H4 (cell line): ENCODE measurements around the gene PCED1B. TPM values are rescaled to one million over a fixed set of nuclear protein-coding genes. Genes with fewer than 3 reads are reported as not detected.
"Not testable (repeated sequence)": the region's sequence is repeated elsewhere in the genome, so short reads cannot be mapped to it uniquely, and the experiment has no call there.

ENCODE experiments used
- DNase-seq: peaks from one replicate; pipeline ENCODE4 v3.0.0-alpha.2; 2015; ENCODE audit warnings: low spot score
- total RNA-seq: library from RNA; depleted of rRNA; stranded (reverse); fragments of >200 nt; shearing (Covaris generic); gene quantifications from 2 replicates; pipeline ENCODE4 v1.2.3, GENCODE V29; 2014

PCED1B gene
- total RNA-seq, 1 experiment from 2014 or later = 1.1 TPM

GRCh38 chr12:47164724-47165439 is 85.5 kb downstream of the PCED1B start:
- no peak for DNase-seq

DNA sequence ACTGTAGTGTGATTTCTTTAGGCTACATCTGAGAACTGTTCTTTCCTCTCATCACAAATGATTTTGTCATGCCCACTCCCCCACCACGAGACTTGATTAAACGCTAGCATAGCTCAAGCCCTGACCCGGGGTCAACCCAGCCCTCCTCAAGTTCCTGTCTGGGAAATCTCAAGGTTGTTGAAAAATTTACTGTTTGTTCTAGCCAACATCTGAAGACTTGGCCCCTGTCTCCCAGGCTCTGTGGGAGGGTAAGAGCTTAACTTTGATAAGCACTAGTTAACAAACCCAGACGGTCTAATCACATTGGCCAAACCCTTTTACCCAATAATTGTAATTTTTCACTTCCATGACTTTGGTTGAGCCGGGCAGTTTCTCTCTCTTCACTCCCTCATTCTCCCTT is 86.5 kb downstream of the PCED1B start:
- no peak for DNase-seq

DNA sequence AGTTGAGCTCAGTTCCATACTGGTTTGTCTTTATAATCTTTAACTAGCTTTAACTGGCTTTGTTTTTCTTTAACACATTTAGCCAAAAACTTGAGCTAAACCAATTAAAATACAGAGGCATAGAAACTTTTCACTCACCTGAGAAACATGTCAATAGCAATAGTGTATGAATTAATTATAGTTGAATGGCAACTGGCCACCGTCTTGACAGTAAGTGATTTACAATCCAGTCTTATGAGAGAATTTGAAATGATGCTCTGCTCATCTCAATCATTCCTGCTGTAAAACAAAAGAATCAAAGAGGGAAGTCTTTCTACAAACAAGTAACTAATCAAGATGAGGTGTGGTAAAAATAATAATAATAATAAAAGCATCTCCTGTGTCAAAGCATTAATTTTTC is 86.9 kb downstream of the PCED1B start:
- no peak for DNase-seq

DNA sequence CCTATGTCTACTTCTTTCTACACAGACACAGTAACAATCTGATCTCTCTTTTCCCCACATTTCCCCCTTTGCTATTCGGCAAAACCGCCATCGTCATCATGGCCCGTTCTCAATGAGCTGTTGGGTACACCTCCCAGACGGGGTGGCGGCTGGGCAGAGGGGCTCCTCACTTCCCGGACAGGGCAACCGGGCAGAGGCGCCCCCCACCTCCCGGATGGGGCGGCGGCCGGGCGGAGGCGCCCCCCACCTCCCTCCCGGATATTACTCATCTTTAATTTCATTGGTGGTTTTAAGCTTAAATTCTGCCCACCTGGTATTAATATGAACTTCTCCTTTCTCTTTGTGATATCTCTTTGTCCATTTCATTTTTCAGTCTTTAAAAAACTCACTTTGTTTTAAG is 90.9 kb downstream of the PCED1B start:
- not testable (repeated sequence) for DNase-seq

DNA sequence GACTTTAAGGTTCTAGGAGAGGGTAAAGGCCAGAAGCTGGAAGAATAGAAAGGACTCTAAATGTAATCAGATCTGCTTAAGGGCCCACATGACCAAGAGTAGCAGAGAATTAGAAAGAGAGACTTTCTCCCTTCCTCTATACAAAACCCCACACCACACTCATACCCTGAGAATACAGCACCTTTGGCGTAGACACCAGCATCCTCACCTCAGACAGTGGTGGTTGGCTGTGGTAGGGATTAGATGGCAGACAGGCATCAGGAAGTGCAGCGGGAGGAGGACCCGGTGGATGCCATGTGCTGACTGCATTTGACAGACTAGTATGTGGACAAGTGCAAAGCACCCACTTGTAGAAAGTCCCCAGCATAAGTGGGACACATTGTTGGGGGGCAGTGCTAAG is 98.6 kb downstream of the PCED1B start:
- DNase-seq = no peak

DNA sequence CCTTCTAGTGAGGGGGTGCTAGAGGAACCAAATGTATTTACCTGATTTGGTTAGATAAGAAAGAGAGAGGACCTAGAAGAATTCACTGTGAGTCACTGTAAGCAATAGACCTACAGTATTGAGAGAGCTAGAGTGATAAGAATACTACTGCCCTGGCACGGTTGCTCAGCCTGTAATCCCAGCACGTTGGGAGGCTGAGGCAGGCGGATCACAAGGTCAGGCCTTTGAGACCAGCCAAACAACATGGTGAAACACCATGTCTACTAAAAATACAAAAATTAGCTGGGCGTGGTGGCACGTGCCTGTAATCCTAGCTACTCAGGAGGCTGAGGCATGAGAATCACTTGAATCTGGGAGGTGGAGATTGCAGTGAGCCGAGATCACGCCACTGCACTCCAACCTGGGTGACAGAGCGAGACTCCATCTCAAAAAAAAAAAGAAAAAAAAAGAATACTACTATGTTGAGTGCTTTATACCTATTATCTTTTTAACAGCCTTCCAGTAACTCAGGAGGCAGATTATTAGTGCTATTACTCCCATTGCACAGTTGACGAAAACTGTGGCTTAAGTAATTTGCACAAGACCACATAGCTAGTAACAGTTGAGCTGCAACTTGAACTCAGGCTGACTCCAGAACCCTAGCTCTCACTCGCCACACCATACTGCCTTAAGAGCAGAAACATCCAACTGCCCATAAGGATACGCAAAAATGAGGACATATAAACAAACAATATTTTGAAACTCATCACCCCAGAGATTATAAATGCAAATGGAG is 102.9 kb downstream of the PCED1B start:
- DNase-seq = not testable (repeated sequence)

DNA sequence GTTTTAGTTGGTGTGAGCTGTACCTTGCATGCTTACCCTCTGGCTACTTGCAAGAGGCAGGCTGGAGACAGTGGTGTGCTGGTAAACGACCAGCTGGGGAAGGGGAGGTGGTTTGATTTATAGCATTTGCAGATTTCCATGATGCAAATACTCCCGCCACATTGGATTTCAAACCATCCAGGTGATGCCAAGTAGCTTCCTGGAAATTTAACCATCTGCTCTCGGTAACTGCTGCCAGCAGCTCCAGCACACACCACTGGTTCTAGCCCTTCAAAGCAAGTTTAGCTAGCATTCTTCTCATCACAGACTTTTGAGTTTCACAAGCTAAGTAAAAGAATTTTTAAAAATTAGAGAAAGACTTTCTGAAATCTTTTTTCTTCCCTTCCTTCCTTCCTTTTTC is 104.8 kb downstream of the PCED1B start:
- DNase-seq = no peak

DNA sequence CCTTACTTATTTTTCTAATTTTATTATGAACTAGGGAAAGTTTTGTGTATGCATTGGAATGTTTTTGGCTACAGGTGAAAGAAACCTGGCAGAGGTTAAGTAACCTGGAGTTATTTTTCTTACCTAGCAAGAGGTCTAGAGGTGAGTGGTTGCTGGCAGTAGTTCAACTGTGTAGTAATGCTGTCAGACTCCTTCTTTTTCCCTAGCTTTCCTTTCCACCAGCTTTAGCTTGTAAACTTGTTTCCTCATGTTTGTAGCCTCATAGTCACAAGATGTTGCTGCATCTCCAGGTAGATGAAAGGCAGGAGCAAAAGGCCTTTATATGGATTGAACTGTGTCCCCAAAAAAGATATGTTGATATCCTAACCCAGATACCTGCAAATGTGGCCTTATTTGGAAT is 105.4 kb downstream of the PCED1B start:
- no peak for DNase-seq

- no peak for DNase-seq
Measured at GRCh38 chr12:47186246-47186645, 106.8 kb downstream of the PCED1B start.

DNA sequence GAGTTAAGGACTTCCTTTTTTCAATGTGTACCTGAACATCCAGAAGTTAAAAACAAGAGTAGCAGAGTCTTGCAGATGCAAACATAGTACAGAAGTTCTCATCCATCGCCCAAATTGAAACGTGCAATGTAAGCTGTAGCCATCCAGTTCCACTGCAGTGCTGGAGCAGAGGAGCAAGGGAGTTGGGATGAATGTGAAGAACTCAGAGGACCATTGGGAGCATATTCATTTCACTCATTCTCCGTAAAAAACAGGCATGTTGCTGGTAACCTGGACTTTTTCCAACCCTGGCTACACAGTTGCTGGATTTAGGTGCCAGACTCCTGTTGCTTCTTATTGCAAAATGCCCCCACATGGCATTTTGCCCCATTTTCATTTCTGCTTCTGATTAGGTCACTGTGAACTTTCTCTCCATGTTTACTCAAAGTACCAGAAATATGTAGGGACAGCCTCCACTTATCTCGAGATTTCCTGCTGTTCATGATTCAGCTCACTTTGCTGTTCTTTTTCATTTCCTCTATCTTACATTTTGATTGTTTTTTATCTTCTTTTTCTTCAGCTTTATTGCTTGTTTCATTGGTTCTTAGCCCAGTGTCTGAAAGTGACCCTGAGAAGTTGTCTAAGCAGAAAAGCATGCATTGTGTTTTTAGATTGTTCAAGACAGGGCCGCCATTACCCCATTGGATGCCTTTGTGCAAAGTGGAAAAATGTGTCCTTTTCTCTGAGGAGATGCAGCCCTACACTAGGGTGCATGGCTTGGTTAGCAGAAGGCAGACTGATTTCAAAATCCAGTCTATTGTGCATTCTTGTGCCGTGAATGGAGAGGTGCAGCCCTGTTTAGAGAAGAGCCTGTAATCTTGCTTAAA is 109.4 kb downstream of the PCED1B start:
- DNase-seq = peak; percentile 53

DNA sequence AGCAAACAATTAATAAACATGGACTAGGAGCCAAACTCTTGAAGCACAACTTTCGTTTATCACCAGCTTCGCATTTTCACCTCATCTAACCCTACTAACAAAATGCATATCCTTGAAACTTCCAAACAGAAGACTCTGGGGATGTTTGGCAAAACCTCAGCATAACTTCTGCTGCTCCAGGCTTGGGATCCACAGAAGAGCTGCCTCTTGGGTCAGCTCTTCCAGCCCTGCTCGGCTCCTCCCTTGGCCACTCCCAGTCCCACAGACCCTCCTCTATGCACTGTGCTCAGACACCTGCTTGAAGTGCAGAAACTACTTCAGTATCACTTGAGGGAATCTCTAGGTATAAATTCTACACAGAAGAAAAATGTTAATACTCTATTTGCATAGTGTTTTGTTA is 110.3 kb downstream of the PCED1B start:
- DNase-seq = no peak

DNA sequence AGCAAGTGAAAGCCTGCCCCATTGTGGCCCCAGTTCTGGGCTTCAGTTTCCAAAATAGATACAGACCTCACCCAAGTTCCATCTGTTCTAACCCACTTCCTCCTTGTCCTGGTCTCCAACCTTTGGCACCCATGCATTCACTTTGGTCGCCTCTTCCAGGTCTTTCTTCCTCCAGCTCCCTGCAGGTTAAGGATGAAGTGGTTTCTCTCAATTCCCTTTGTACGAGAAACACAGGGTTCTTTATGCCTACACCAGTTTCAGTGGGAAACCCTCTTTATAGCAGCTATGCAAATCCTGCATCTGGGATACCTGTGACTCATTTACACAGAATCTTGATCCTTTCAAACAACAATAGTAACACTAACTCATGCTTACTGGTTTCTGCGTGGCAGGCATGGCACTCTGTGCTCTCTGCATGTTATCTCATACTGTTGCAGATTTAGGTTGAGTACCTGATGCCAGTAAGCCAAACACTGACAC is 110.9 kb downstream of the PCED1B start:
- DNase-seq = no peak

DNA sequence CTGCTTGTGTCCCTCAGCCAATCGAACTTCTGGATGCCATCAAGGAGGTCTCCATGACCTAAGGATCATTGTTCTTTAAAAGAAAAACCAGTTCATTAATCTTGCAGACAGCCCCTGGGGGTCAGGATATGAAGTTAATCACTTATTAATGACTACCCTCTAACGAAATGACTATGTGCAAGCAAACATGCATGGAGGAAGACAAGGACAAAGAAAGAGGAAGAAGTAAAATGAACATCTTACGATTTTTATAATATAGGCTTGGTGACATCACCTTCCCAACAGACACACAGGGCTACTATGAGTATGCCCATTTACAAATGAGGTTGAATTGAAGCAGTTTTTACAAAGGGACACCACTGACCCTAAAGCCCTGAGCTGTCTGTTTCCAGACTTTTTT is 111.5 kb downstream of the PCED1B start:
- no peak for DNase-seq

DNA sequence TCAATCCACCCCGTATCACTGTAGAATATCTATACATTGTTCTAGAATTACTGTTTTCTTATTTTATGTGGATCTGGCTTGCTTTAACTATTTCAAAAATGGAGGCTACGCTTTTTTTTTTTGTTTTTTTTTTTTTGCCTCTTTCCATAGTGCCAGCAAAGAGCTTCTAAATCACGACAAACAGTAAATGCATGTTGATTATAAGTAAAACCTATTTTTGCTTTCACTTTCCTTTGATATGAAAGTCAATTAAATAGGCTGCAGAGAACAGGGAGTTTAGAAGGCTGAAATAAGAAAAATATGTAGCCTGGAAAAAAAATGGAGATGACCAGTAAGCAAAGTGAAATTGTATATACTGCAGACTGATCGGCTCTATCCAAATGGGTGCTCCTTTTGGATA is 112.6 kb downstream of the PCED1B start:
- no peak for DNase-seq

GRCh38 chr12:47193066-47193465 is 113.6 kb downstream of the PCED1B start:
- DNase-seq = no peak

DNA sequence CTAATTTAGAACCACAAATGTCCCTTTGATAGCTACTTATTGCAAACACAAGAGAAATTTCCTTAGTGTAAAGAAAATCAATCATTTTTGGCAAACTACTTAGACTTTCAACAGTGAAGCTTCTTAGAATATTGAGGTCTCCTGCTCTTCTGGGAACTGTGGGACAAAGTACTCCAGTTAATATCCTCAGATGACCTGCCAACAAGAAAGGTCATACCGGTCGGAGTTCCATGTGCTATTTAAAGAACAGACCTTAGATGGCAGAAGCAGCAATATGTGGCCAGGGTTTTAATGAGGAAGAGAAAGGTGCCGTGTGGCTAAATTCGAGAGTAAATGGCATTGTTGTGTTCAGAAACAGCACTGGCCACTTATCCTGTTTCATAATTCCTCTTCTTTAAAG is 115.1 kb downstream of the PCED1B start:
- no peak for DNase-seq

DNA sequence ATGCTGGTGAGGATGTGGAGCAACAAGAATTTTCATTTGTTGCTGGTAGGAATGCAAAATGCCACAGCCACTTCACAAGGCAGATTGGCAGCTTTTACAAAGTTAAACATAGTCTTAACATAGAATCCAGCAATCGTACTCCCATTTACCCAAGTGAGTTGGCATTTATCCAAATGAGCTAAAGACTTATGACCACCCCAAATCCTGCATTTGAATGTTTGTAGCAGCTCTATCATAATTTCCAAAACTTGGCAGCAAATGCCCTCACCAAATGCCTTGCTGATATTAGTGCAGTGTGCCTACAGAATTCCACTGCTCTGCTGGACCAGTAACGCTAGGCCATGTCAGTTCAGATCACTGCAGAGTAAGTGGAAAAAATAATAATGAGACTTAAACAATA is 121.0 kb downstream of the PCED1B start:
- no peak for DNase-seq

- not testable (repeated sequence) for DNase-seq
Measured at GRCh38 chr12:47201190-47201589, 121.8 kb downstream of the PCED1B start.

- DNase-seq = no peak
Measured at GRCh38 chr12:47202176-47202575, 122.8 kb downstream of the PCED1B start.

GRCh38 chr12:47205532-47206449 is 126.4 kb downstream of the PCED1B start:
- DNase-seq = no peak
